ENCODE results near the gene SMIM31. TPM values are rescaled to one million over a fixed set of nuclear protein-coding genes. Genes with fewer than 3 reads are reported as not detected.

The SMIM31 gene
- polyA plus RNA-seq, 3 donors = not detected

DNA sequence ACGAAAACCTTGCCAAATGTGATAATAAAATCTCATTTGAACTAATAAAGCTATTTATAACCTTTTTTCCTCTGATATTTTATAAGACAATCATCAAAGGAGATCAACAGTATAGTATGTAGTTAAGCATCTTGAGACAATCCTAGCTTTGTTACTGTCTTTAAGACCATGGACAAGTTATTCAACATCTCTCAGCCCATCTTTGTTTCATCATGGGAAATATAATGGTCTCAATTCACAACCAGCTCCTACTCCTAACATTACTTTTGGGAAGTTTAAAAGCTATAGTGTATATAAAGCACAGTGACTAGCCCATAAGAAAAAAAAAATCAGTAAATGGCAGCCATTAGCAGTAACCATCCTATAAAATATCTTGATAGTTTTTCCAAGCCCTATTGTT lies 65.4 kb downstream of the SMIM31 start:
- H4K20me1 ChIP-seq (ENCODE audit: insufficient read depth, low read length) = no peaks in the 10 kb centered on the region
- Mint-ChIP-seq H3K4me1 (no peaks in the 10 kb centered on the region), H3K27ac (no peak overlapping the region), H3K9me3 (peaks cover 0 to 3% (median 1%) of the 10 kb centered on the region in 7 donors), H3K4me3 (no peak overlapping the region), H3K27me3 (ENCODE audit: low read depth in 3 of 3) (peaks cover 0 to 5% (median 4%) of the 10 kb centered on the region in 3 donors), H3K36me3 (no peaks in the 10 kb centered on the region)
- H2AFZ ChIP-seq (ENCODE audit: insufficient read depth, low read depth, low read length, poor library complexity, severe bottlenecking) = no peak overlapping the region
- no peak for DNase-seq
- H3K9me3 ChIP-seq (replicated peaks in 1 of 2; ENCODE audit: control insufficient read depth in 1 of 2, insufficient read depth in 1 of 2, low read length in 2 of 2) = no peaks in the 10 kb centered on the region
- H3K36me3 ChIP-seq (replicated peaks in 1 of 2; ENCODE audit: control insufficient read depth in 1 of 2, insufficient read depth in 2 of 2, low read length in 2 of 2) = no peaks in the 10 kb centered on the region
- H3K9ac ChIP-seq (ENCODE audit: insufficient read depth, low read length, poor library complexity, severe bottlenecking) = no peak overlapping the region
- WGBS (ENCODE audit: insufficient coverage) = no CpG with 5 or more reads among the region's 1 CpG
- H3K4me3 ChIP-seq (replicated peaks in 1 of 3; ENCODE audit: low read depth in 2 of 3, low read length in 3 of 3) = no peak overlapping the region
- H3K27me3 ChIP-seq (ENCODE audit: control insufficient read depth in 2 of 2, insufficient read depth in 2 of 2, low read length in 2 of 2) = no peaks in the 10 kb centered on the region
- no peaks in the 10 kb centered on the region for H3K4me1 ChIP-seq (ENCODE audit: control insufficient read depth in 1 of 2, insufficient read depth in 2 of 2, low read length in 2 of 2)
- H3K27ac ChIP-seq (ENCODE audit: low read depth in 1 of 2, low read length in 2 of 2) = no peak overlapping the region
- intact Hi-C loops (cut with micrococcal nuclease) = no loop called here
- H3K79me2 ChIP-seq (ENCODE audit: insufficient read depth, low read length) = no peaks in the 10 kb centered on the region
- no peak for TF ChIP-seq CTCF (IDR thresholded peaks at IDR 0.05)
- no peak overlapping the region for H3K4me2 ChIP-seq (replicated peaks; ENCODE audit: extremely low read depth, low read length, poor library complexity, severe bottlenecking)

DNA sequence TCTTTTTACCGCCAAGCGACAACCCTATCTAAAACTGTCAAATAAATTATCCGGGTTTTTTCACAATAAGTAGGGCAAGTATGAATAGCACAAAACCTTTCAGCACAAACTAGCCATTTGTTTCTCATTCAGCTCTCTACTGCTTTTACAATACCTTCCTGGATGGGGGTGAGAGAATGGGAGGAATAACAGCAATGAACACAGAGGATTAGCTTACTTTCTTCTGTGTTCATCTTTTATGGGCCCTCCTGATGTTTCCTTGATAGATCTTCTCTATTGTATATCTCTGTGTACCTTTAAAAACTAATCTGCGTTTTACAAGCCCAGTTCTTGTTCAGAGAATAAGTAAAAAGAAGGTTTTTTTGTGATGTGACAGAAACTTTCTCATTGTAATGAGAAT lies 67.8 kb downstream of the SMIM31 start:
- DNase-seq = no peak
- H3K27me3 Mint-ChIP-seq (ENCODE audit: low read depth in 3 of 3) = peaks cover 0 to 4% (median 3%) of the 10 kb centered on the region in 3 donors
- H3K4me3 Mint-ChIP-seq = no peak overlapping the region
- no CpG with 5 or more reads among the region's 4 CpGs for WGBS (ENCODE audit: insufficient coverage)
- H3K9me3 Mint-ChIP-seq = peaks cover 0 to 5% (median 2%) of the 10 kb centered on the region in 7 donors
- no peak overlapping the region for H3K4me3 ChIP-seq (replicated peaks in 1 of 3; ENCODE audit: low read depth in 2 of 3, low read length in 3 of 3)
- H3K9ac ChIP-seq (ENCODE audit: insufficient read depth, low read length, poor library complexity, severe bottlenecking) = no peak overlapping the region
- H3K36me3 Mint-ChIP-seq = no peaks in the 10 kb centered on the region
- no peaks in the 10 kb centered on the region for H3K9me3 ChIP-seq (replicated peaks in 1 of 2; ENCODE audit: control insufficient read depth in 1 of 2, insufficient read depth in 1 of 2, low read length in 2 of 2)
- H3K79me2 ChIP-seq (ENCODE audit: insufficient read depth, low read length) = no peaks in the 10 kb centered on the region
- intact Hi-C loops (cut with micrococcal nuclease) = no loop called here
- H3K27ac Mint-ChIP-seq = no peak overlapping the region
- H3K4me1 Mint-ChIP-seq = no peaks in the 10 kb centered on the region
- H3K36me3 ChIP-seq (replicated peaks in 1 of 2; ENCODE audit: control insufficient read depth in 1 of 2, insufficient read depth in 2 of 2, low read length in 2 of 2) = no peaks in the 10 kb centered on the region
- no peaks in the 10 kb centered on the region for H3K27me3 ChIP-seq (ENCODE audit: control insufficient read depth in 2 of 2, insufficient read depth in 2 of 2, low read length in 2 of 2)
- no peak for TF ChIP-seq CTCF (IDR thresholded peaks at IDR 0.05)
- H3K27ac ChIP-seq (ENCODE audit: low read depth in 1 of 2, low read length in 2 of 2) = no peak overlapping the region
- no peak overlapping the region for H2AFZ ChIP-seq (ENCODE audit: insufficient read depth, low read depth, low read length, poor library complexity, severe bottlenecking)
- no peak overlapping the region for H3K4me2 ChIP-seq (replicated peaks; ENCODE audit: extremely low read depth, low read length, poor library complexity, severe bottlenecking)
- no peaks in the 10 kb centered on the region for H4K20me1 ChIP-seq (ENCODE audit: insufficient read depth, low read length)
- no peaks in the 10 kb centered on the region for H3K4me1 ChIP-seq (ENCODE audit: control insufficient read depth in 1 of 2, insufficient read depth in 2 of 2, low read length in 2 of 2)
